GM18868 (cell line): ENCODE data around the gene MOGAT2.
"Not testable (repeated sequence)": the region's sequence is repeated elsewhere in the genome, so short reads cannot be mapped to it uniquely, and the experiment has no call there.

Experiments
- ATAC-seq: cut with Tn5 transposase; IDR thresholded peaks from one replicate; pipeline ENCODE4 v1.9.1; 2021; ENCODE audit warnings: mild to moderate bottlenecking, moderate library complexity; ENCODE audit not compliant: unreplicated experiment

The MOGAT2 gene

GRCh38 chr11:75718419-75719339 lies 1.0 kb downstream of the MOGAT2 start:
- ATAC-seq, result peak; percentile 54

GRCh38 chr11:75719340-75720239 lies 2.0 kb downstream of the MOGAT2 start:
- ATAC-seq, result no peak

GRCh38 chr11:75720639-75721038 lies 3.0 kb downstream of the MOGAT2 start:
- no peak for ATAC-seq

GRCh38 chr11:75721852-75722668 lies 4.4 kb downstream of the MOGAT2 start:
- no peak for ATAC-seq

- no peak for ATAC-seq
These were observed 5.0 kb downstream of the MOGAT2 start for GRCh38 chr11:75722669-75723042.

- ATAC-seq, result no peak
These were observed 8.1 kb downstream of the MOGAT2 start for GRCh38 chr11:75725547-75726320.

GRCh38 chr11:75728992-75729391 lies 11.4 kb downstream of the MOGAT2 start:
- no peak for ATAC-seq

GRCh38 chr11:75731095-75731494 lies 13.5 kb downstream of the MOGAT2 start:
- ATAC-seq, result no peak

GRCh38 chr11:75733071-75733430 lies 15.4 kb downstream of the MOGAT2 start:
- ATAC-seq, result no peak

GRCh38 chr11:75733431-75734107 lies 15.9 kb downstream of the MOGAT2 start:
- ATAC-seq, result no peak

GRCh38 chr11:75734491-75735180 lies 17.0 kb downstream of the MOGAT2 start:
- ATAC-seq, result no peak

- ATAC-seq, result no peak
These were observed 17.7 kb downstream of the MOGAT2 start for GRCh38 chr11:75735181-75735845.

GRCh38 chr11:75737314-75737713 lies 19.7 kb downstream of the MOGAT2 start:
- ATAC-seq, result no peak

- no peak for ATAC-seq
These were observed 23.0 kb downstream of the MOGAT2 start for GRCh38 chr11:75740681-75741080.

GRCh38 chr11:75743159-75743558 lies 25.5 kb downstream of the MOGAT2 start:
- not testable (repeated sequence) for ATAC-seq

- ATAC-seq, result no peak
These were observed 26.3 kb downstream of the MOGAT2 start for GRCh38 chr11:75743711-75744563.

- ATAC-seq, result no peak
These were observed 28.2 kb downstream of the MOGAT2 start for GRCh38 chr11:75745807-75746206.
